Osteocyte (in vitro differentiated cells): ENCODE measurements around the gene CXCL1. TPM values are rescaled to one million over a fixed set of nuclear protein-coding genes. Genes with fewer than 3 reads are reported as not detected.

Experiments
- DNase-seq: peaks from one replicate; pipeline ENCODE4 v3.0.0; 2021; ENCODE audit warnings: mixed read lengths; ENCODE audit not compliant: unreplicated experiment; ENCODE audit errors: extremely low spot score
- H3K27ac Mint-ChIP-seq: one replicate; pipeline ENCODE4 v1.8.0; 2021; ENCODE audit warnings: mild to moderate bottlenecking, mixed read lengths; ENCODE audit not compliant: unreplicated experiment
- H3K27me3 Mint-ChIP-seq: one replicate; pipeline ENCODE4 v1.8.0; 2021; ENCODE audit warnings: mixed read lengths; ENCODE audit not compliant: unreplicated experiment
- H3K36me3 Mint-ChIP-seq: one replicate; pipeline ENCODE4 v1.8.0; 2021; ENCODE audit warnings: mixed read lengths; ENCODE audit not compliant: unreplicated experiment
- H3K4me1 Mint-ChIP-seq: one replicate; pipeline ENCODE4 v1.8.0; 2021; ENCODE audit warnings: mixed read lengths; ENCODE audit not compliant: unreplicated experiment
- H3K4me3 Mint-ChIP-seq: one replicate; pipeline ENCODE4 v1.8.0; 2021; ENCODE audit warnings: mild to moderate bottlenecking, moderate library complexity, mixed read lengths; ENCODE audit not compliant: unreplicated experiment
- H3K9me3 Mint-ChIP-seq: one replicate; pipeline ENCODE4 v1.8.0; 2021; ENCODE audit warnings: mixed read lengths; ENCODE audit not compliant: unreplicated experiment
- CTCF ChIP-seq: fragments of 200-600 bp; sonication (generic); IDR thresholded peaks from 2 replicates; pipeline ENCODE4 v1.5.0; 2021; ENCODE audit warnings: antibody characterized with exemption, mild to moderate bottlenecking, moderate library complexity
- total RNA-seq: library from RNA; stranded (reverse); gene quantifications from 2 replicates; pipeline ENCODE4 v1.2.1, GENCODE V29; 2021

The CXCL1 gene
- total RNA-seq, 1 donor from 2014 or later = 132 TPM

- DNase-seq = no peak
- Mint-ChIP-seq H3K4me3 (peak overlapping the region; percentile 89), H3K36me3 (peaks cover 11% of the 10 kb centered on the region), H3K27me3 (no peaks in the 10 kb centered on the region), H3K27ac (peak overlapping the region; percentile 91), H3K9me3 (peaks cover 5% of the 10 kb centered on the region), H3K4me1 (peaks cover 71% of the 10 kb centered on the region)
- no peak for TF ChIP-seq CTCF
Observed at GRCh38 chr4:73870260-73870659, 1.1 kb downstream of the CXCL1 start.

- H3K27ac Mint-ChIP-seq = peak overlapping the region; percentile 91
- peaks cover 69% of the 10 kb centered on the region for H3K4me1 Mint-ChIP-seq
- H3K9me3 Mint-ChIP-seq = peaks cover 5% of the 10 kb centered on the region
- peak overlapping the region; percentile 89 for H3K4me3 Mint-ChIP-seq
- DNase-seq = no peak
- peaks cover 11% of the 10 kb centered on the region for H3K36me3 Mint-ChIP-seq
- TF ChIP-seq CTCF = no peak
- no peaks in the 10 kb centered on the region for H3K27me3 Mint-ChIP-seq
Observed at GRCh38 chr4:73870768-73871167, 1.6 kb downstream of the CXCL1 start.

- peak overlapping the region; percentile 91 for H3K27ac Mint-ChIP-seq
- no peak for TF ChIP-seq CTCF
- no peak for DNase-seq
- H3K4me1 Mint-ChIP-seq = peaks cover 66% of the 10 kb centered on the region
- peak overlapping the region; percentile 89 for H3K4me3 Mint-ChIP-seq
- H3K27me3 Mint-ChIP-seq = no peaks in the 10 kb centered on the region
- H3K36me3 Mint-ChIP-seq = peaks cover 11% of the 10 kb centered on the region
- H3K9me3 Mint-ChIP-seq = peaks cover 5% of the 10 kb centered on the region
Observed at GRCh38 chr4:73871511-73872310, 2.5 kb downstream of the CXCL1 start.

GRCh38 chr4:73872316-73873108 lies 3.3 kb downstream of the CXCL1 start:
- Mint-ChIP-seq H3K9me3 (peaks cover 5% of the 10 kb centered on the region), H3K36me3 (peaks cover 11% of the 10 kb centered on the region), H3K27ac (peak overlapping the region; percentile 91), H3K27me3 (no peaks in the 10 kb centered on the region), H3K4me1 (peaks cover 66% of the 10 kb centered on the region), H3K4me3 (peak overlapping the region; percentile 89)
- DNase-seq = no peak
- TF ChIP-seq CTCF = no peak

- Mint-ChIP-seq H3K27me3 (no peaks in the 10 kb centered on the region), H3K9me3 (peaks cover 5% of the 10 kb centered on the region), H3K27ac (no peak overlapping the region), H3K36me3 (peaks cover 11% of the 10 kb centered on the region), H3K4me1 (peaks cover 54% of the 10 kb centered on the region), H3K4me3 (no peak overlapping the region)
- TF ChIP-seq CTCF = no peak
- DNase-seq = no peak
Observed at GRCh38 chr4:73874386-73874785, 5.2 kb downstream of the CXCL1 start.
